ENCODE data around the gene SMIM22. TPM values are rescaled to one million over a fixed set of nuclear protein-coding genes. Genes with fewer than 3 reads are reported as not detected.

SMIM22 gene
- total RNA-seq, 2 donors from 2014 or later: 4.7 to 29.3 TPM

DNA sequence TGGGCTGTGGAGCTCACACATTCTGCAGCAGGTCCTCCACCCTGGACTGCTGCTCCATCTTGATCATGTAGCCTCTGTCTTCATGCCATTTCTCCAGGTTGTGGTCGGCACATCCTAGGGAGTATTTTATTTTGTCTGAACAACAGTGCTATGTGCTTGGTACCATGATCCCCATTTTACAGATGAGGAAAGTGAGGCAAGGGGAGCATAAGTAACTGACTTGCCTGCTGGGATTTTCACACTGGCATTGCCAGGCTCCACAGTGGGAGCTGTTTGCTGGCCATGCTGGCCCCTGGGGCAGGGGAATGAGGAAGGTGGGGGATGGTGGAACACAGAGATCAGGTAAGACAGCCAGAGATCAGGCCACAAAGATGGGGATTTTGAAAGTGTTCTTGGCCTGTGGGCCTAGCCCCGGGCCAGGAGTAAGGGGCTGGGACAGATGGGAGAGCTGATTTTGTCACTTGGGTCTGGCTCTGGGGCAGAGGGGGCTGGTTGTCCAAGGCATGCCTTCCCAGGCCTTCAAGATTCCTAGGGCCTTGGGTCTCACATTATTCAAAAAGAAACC is 18.9 kb upstream of the SMIM22 start:
- intact Hi-C loops (cut with DNase I): no loop called here
- no peak overlapping the region for H3K4me3 ChIP-seq
- no peaks in the 10 kb centered on the region for H3K4me1 ChIP-seq
- H3K27ac ChIP-seq: no peak overlapping the region
- H3K36me3 ChIP-seq (replicated peaks in 1 of 2; ENCODE audit: insufficient read depth in 1 of 2, low read depth in 2 of 2): no peaks in the 10 kb centered on the region
- H3K27me3 ChIP-seq: no peaks in the 10 kb centered on the region
- 77 to 96% methylated on average over 2 of the region's 2 CpGs for WGBS, 2 donors
- no peak for DNase-seq
- H3K9me3 ChIP-seq: no peaks in the 10 kb centered on the region
- TF ChIP-seq POLR2A (IDR thresholded peaks at IDR 0.05): no peak
- TF ChIP-seq, protein P1, sequence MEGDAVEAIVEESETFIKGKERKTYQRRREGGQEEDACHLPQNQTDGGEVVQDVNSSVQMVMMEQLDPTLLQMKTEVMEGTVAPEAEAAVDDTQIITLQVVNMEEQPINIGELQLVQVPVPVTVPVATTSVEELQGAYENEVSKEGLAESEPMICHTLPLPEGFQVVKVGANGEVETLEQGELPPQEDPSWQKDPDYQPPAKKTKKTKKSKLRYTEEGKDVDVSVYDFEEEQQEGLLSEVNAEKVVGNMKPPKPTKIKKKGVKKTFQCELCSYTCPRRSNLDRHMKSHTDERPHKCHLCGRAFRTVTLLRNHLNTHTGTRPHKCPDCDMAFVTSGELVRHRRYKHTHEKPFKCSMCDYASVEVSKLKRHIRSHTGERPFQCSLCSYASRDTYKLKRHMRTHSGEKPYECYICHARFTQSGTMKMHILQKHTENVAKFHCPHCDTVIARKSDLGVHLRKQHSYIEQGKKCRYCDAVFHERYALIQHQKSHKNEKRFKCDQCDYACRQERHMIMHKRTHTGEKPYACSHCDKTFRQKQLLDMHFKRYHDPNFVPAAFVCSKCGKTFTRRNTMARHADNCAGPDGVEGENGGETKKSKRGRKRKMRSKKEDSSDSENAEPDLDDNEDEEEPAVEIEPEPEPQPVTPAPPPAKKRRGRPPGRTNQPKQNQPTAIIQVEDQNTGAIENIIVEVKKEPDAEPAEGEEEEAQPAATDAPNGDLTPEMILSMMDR (IDR thresholded peaks at IDR 0.05): no peak
- no peak for ATAC-seq

DNA sequence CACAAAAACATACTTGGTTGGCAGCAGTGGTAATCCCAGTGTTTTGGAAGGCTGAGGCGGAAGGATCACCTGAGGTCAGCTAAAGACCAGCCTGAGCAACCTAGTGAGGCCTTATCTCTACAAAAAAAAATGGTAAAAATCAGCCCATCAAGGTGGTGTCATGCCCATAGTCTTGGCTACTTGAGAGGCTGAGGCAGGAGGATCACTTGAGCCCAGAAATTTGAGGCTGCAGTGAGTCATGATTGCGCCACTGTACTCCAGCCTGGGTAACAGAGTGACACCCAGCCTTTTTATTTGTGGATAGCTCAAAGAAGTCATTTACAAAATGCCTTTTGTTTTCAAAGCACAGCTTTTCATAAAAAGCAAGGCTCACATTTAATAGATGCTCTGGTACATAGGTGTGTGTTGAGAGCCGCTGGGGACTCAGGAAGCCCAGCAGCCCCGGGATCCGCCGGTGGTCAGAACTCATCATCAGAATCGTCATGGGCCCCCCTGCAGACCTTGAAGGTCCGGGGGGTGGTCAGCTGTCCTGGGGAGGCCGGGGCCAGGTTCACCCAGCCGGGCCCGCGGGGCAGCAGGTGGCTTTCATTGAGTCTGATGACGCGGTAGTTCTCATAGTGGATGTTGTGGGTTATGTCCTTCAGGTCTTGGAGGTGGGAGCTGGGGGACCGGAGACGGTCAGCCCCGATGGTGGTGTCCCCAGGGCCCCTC is 17.7 kb upstream of the SMIM22 start:
- ATAC-seq (no peak), DNase-seq (no peak)
- WGBS, 2 donors: 86 to 87% methylated on average over 5 to 17 of the region's 17 CpGs
- H3K27me3 ChIP-seq: no peaks in the 10 kb centered on the region
- no peak overlapping the region for H3K4me3 ChIP-seq
- intact Hi-C loops (cut with DNase I): no loop called here
- no peaks in the 10 kb centered on the region for H3K4me1 ChIP-seq
- TF ChIP-seq POLR2A (IDR thresholded peaks at IDR 0.05): no peak
- TF ChIP-seq, protein P1 (IDR thresholded peaks at IDR 0.05): no peak
- no peaks in the 10 kb centered on the region for H3K36me3 ChIP-seq (replicated peaks in 1 of 2; ENCODE audit: insufficient read depth in 1 of 2, low read depth in 2 of 2)
- no peaks in the 10 kb centered on the region for H3K9me3 ChIP-seq
- no peak overlapping the region for H3K27ac ChIP-seq

DNA sequence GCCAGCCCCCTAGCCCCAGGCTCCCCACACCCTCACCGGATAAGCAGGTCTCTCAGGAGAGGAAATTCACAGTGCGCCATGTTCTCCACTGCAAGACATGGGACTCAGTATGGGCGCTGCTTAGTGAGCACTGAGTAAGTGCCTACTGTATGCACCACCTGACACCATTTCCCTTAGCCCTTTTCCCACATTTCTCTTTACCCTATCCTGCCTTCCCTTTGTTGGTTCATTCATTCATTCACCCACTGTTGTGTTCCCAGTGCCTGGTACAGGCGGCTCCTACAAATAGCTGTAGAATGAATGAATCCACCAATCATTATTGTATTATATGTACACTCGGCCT is 17.1 kb upstream of the SMIM22 start:
- H3K4me1 ChIP-seq: no peaks in the 10 kb centered on the region
- ATAC-seq: no peak
- DNase-seq: no peak
- no peaks in the 10 kb centered on the region for H3K9me3 ChIP-seq
- H3K27me3 ChIP-seq: no peaks in the 10 kb centered on the region
- no peak for TF ChIP-seq POLR2A (IDR thresholded peaks at IDR 0.05)
- TF ChIP-seq, protein P1 (IDR thresholded peaks at IDR 0.05): no peak
- H3K36me3 ChIP-seq (replicated peaks in 1 of 2; ENCODE audit: insufficient read depth in 1 of 2, low read depth in 2 of 2): no peaks in the 10 kb centered on the region
- no peak overlapping the region for H3K27ac ChIP-seq
- intact Hi-C loops (cut with DNase I): no loop called here
- H3K4me3 ChIP-seq: no peak overlapping the region
- WGBS, 2 donors: 76 to 84% methylated on average over 4 to 5 of the region's 5 CpGs

DNA sequence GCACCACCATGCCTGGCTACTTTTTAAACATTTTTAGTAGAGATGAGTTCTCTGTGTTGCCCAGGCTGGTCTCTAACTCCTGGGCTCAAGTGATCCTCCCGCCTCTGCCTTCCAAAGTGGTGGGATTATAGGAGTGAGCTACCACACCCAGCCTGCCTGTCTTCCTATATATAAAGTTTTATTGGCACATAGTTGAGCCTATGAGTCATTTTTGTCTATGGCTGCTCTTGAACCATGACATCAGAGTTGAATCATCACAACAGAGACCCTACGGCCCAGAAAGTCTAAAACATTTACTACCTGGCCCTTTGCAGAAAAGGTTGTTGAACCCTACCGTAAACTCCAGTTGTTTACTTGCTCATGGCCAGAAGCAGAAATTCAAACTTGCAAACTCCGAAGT is 14.9 kb upstream of the SMIM22 start:
- WGBS, 2 donors: 75 to 87% methylated on average over 4 of the region's 4 CpGs
- Histone ChIP-seq H3K9me3 (no peaks in the 10 kb centered on the region), H3K27me3 (no peaks in the 10 kb centered on the region), H3K4me1 (no peaks in the 10 kb centered on the region), H3K27ac (no peak overlapping the region), H3K4me3 (no peak overlapping the region), H3K36me3 (replicated peaks in 1 of 2; ENCODE audit: insufficient read depth in 1 of 2, low read depth in 2 of 2) (no peaks in the 10 kb centered on the region)
- intact Hi-C loops (cut with DNase I): no loop called here
- DNase-seq: no peak
- no peak for TF ChIP-seq POLR2A (IDR thresholded peaks at IDR 0.05)
- TF ChIP-seq, protein P1 (IDR thresholded peaks at IDR 0.05): no peak
- no peak for ATAC-seq

All from body of pancreas (tissue), 4 donors.